VCaP (cell line): ENCODE data around the gene TIMP1.

Experiments
- H3K27ac ChIP-seq: fragments of 450-650 bp; 2 replicates; pipeline ENCODE4 v1.5.1; 2017
- CTCF ChIP-seq: fragments of 450-650 bp; conservative IDR thresholded peaks from 2 replicates; pipeline ENCODE4 v1.5.1; 2017; ENCODE audit warnings: mild to moderate bottlenecking, moderate library complexity

Gene TIMP1

DNA sequence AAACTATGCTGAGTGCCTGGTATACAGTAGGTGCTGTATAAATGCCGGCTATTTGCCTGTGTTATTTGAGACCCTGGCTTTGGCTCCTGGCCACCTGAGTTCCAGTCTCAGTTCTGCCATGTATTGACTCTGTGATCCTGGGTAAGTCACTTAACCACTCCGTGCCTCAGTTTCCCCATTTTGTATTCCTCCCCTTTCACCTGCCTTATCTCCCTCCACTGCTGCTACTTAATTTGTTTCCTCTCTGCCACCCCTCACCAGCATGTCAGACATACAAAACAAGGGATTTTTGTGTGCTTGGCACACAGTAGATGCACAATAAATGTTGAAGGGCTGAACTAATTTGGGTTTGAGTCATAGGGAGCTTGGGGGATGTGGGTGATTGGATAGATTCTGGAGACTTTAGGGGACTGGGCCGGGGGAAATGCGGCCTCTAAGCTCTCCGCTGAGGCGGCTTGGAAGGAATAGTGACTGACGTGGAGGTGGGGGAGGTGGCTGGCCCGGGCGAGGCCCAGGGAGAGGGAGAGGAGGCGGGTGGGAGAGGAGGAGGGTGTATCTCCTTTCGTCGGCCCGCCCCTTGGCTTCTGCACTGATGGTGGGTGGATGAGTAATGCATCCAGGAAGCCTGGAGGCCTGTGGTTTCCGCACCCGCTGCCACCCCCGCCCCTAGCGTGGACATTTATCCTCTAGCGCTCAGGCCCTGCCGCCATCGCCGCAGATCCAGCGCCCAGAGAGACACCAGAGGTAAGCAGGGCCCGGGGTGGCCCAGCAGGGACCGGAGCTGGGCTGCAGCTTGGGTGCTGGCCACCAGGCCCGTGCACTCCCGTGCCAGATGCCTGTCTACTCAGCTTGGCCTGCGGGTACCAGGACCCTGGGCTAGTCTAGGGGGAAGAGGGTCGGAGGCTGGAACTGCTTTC lies at the start of gene TIMP1:
TIMP1 (plus strand) TSS at position 706 of the 917 bp plus-strand sequence. CDS start 980 bp downstream, outside the sequence.
- no peak for TF ChIP-seq CTCF
- H3K27ac ChIP-seq = no peak within 1 kb of the TSS

DNA sequence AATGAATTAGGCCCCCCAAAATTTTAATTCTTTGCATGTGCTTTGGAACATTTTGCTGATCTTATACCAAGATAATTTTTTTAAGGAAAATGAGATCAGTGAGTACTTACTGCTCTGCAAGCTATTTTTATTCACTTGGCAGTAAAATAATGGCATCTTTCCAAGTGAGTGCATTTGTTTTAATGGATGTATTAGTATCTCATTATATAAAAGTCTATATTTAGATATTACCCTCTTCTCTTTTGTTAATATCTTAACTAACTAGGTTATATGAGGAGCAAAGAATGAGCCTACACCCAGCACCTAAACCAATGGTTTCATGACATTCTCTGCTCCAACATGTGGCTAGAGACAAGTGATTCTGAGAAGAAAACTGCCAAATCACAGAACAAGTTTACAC lies 42.4 kb upstream of the TIMP1 start:
- no peak for TF ChIP-seq CTCF
- H3K27ac ChIP-seq = peak overlapping the region; percentile 77

- peak overlapping the region; percentile 77 for H3K27ac ChIP-seq
- TF ChIP-seq CTCF = peak; percentile 81
These were observed 41.3 kb upstream of the TIMP1 start for GRCh38 chrX:47540754-47541538.

DNA sequence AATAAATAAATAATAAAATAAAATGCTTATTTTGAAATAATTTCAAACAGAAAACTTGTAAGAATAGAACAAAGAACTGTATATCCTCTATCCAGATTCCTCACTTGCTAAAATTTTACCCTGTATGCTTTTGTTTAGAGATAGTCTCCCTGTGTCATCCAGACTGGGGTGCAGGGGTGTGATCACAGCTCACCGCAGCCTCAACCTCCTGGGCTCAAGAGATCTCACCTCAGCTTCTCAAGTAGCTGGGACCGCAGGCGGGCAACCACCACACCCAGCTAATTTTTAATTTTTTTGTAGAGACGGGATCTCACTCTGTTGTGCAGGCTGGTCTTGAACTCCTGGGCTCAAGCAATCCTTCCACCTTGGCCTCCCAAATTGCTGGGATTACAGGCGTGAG lies 38.7 kb upstream of the TIMP1 start:
- TF ChIP-seq CTCF = no peak
- no peak overlapping the region for H3K27ac ChIP-seq

DNA sequence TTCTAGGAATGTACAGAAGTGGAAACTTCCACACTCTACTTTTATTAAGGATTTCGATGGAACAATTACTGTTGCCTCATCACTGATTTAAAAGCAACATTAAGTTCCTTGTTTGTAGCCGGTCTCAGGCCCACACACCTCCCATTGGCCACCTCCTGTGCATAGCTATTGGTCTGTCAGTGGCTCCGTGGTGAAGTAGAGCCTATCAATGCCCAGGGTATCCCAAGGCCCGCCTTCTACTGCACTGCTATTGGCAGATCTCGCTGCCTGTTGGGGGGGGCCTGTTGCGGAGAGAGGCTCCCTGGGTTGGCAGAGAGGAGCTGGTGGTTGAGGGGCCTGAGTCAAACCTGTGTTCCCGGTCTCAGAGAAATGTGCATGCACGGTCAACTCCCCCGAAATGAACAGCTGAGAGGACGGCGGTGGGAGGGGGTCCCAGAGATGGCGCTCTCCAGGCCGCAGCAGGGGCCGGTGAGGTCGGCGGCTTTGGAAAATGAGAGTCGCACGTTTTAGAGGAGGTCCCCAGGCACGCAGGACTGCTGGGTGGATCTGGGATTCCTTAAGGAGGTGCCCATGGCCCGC lies 26.1 kb upstream of the TIMP1 start:
- TF ChIP-seq CTCF = no peak
- no peak overlapping the region for H3K27ac ChIP-seq

DNA sequence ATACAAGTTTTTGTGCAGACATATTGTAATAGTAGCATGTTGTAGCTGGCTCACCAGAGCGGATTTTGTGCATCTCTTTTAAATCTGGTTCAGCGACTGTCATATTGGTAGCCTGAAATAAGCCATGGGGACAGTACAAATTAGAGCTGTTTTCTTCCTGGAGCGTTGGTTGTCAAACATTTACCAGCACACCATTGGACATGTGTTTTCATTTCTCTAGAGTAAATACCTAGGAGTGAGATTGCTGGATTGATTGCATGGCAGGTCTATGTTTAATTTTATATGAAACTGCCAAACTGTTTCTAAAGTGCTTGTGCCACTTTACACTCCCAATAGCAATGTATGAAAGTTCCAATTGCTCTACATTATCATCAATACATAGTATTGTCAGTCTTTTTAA lies 23.8 kb upstream of the TIMP1 start:
- peak overlapping the region; percentile 84 for H3K27ac ChIP-seq
- no peak for TF ChIP-seq CTCF
